ENCODE measurements around the gene JAKMIP2. TPM values are rescaled to one million over a fixed set of nuclear protein-coding genes. Genes with fewer than 3 reads are reported as not detected.

Gene JAKMIP2
- total RNA-seq, 1 donor from 2014 or later, result 2.0 TPM

GRCh38 chr5:147671365-147671764, 111.2 kb downstream of the JAKMIP2 start:
- Mint-ChIP-seq H3K27me3 (no peaks in the 10 kb centered on the region), H3K36me3 (ENCODE audit: low read depth) (no peaks in the 10 kb centered on the region), H3K4me3 (no peak overlapping the region), H3K27ac (no peak overlapping the region), H3K4me1 (no peaks in the 10 kb centered on the region), H3K9me3 (no peaks in the 10 kb centered on the region)
- DNase-seq (no peak), ATAC-seq (ENCODE audit: low read depth) (no peak)
- POLR2A ChIA-PET, result interaction anchor here (1.1 kb wide), 1 partner anchor 133 kb away, joined by 3 read pairs; no protein-coding TSS in a partner anchor
- intact Hi-C loops (cut with micrococcal nuclease), result no loop called here
- TF ChIP-seq CTCF (IDR thresholded peaks at IDR 0.05), result no peak
- CTCF ChIA-PET, result no interaction called here

- intact Hi-C loops (cut with micrococcal nuclease), result no loop called here
- Mint-ChIP-seq H3K27ac (no peak overlapping the region), H3K9me3 (no peaks in the 10 kb centered on the region), H3K36me3 (ENCODE audit: low read depth) (no peaks in the 10 kb centered on the region), H3K4me3 (no peak overlapping the region), H3K4me1 (no peaks in the 10 kb centered on the region), H3K27me3 (no peaks in the 10 kb centered on the region)
- no peak for ATAC-seq (ENCODE audit: low read depth)
- ChIA-PET CTCF (no interaction called here), POLR2A (interaction anchor here (1.1 kb wide), 1 partner anchor 134 kb away, joined by 3 read pairs; no protein-coding TSS in a partner anchor)
- TF ChIP-seq CTCF (IDR thresholded peaks at IDR 0.05), result no peak
- no peak for DNase-seq
Measured at GRCh38 chr5:147670815-147671214, 111.7 kb downstream of the JAKMIP2 start.

GRCh38 chr5:147669169-147669869, 113.2 kb downstream of the JAKMIP2 start:
- CTCF ChIA-PET, result no interaction called here
- H3K9me3 Mint-ChIP-seq, result no peaks in the 10 kb centered on the region
- POLR2A ChIA-PET, result no interaction called here
- intact Hi-C loops (cut with micrococcal nuclease), result no loop called here
- H3K27ac Mint-ChIP-seq, result no peak overlapping the region
- no peak for TF ChIP-seq CTCF (IDR thresholded peaks at IDR 0.05)
- no peaks in the 10 kb centered on the region for H3K27me3 Mint-ChIP-seq
- ATAC-seq (ENCODE audit: low read depth), result no peak
- no peak for DNase-seq
- no peaks in the 10 kb centered on the region for H3K4me1 Mint-ChIP-seq
- no peaks in the 10 kb centered on the region for H3K36me3 Mint-ChIP-seq (ENCODE audit: low read depth)
- H3K4me3 Mint-ChIP-seq, result no peak overlapping the region

GRCh38 chr5:147668385-147668784, 114.1 kb downstream of the JAKMIP2 start:
- H3K27me3 Mint-ChIP-seq, result no peaks in the 10 kb centered on the region
- POLR2A ChIA-PET, result no interaction called here
- no peaks in the 10 kb centered on the region for H3K4me1 Mint-ChIP-seq
- intact Hi-C loops (cut with micrococcal nuclease), result no loop called here
- TF ChIP-seq CTCF (IDR thresholded peaks at IDR 0.05), result no peak
- no peaks in the 10 kb centered on the region for H3K9me3 Mint-ChIP-seq
- DNase-seq, result no peak
- H3K36me3 Mint-ChIP-seq (ENCODE audit: low read depth), result no peaks in the 10 kb centered on the region
- CTCF ChIA-PET, result no interaction called here
- no peak overlapping the region for H3K4me3 Mint-ChIP-seq
- no peak overlapping the region for H3K27ac Mint-ChIP-seq
- no peak for ATAC-seq (ENCODE audit: low read depth)

- H3K27me3 Mint-ChIP-seq, result no peaks in the 10 kb centered on the region
- no peaks in the 10 kb centered on the region for H3K36me3 Mint-ChIP-seq (ENCODE audit: low read depth)
- ChIA-PET POLR2A (no interaction called here), CTCF (no interaction called here)
- no peaks in the 10 kb centered on the region for H3K4me1 Mint-ChIP-seq
- TF ChIP-seq CTCF (IDR thresholded peaks at IDR 0.05), result no peak
- ATAC-seq (ENCODE audit: low read depth), result no peak
- intact Hi-C loops (cut with micrococcal nuclease), result no loop called here
- DNase-seq, result no peak
- H3K27ac Mint-ChIP-seq, result no peak overlapping the region
- H3K4me3 Mint-ChIP-seq, result no peak overlapping the region
- no peaks in the 10 kb centered on the region for H3K9me3 Mint-ChIP-seq
Measured at GRCh38 chr5:147667363-147667762, 115.2 kb downstream of the JAKMIP2 start.

Data from activated B cell treated with CpG ODN at 0.5 μM for 24 hours (primary cell).